ENCODE measurements around the gene ZNF652.
"Not testable (repeated sequence)": the region's sequence is repeated elsewhere in the genome, so short reads cannot be mapped to it uniquely, and the experiment has no call there.

Gene ZNF652

DNA sequence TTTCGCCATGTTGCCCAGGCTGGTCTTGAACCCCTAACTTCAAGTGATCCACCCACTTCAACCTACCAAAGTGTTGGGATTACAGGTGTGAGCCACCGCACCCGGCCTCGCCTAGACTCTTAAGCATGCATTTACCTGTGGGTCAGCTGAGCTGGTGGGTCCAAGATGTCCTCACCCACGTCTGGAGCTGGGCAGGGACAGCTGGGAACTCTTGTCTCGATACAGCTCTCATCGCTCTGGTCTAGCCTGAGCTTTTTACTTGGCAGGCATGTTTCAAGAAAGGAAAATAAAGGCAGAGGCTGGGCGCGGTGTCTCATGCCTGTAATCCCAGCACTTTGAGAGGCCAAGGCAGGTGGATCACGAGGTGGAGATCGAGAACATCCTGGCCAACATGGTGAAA is 74.6 kb downstream of the ZNF652 start:
- no peaks in the 10 kb centered on the region for H4K20me1 ChIP-seq (ENCODE audit: insufficient read depth, low read length, poor library complexity, severe bottlenecking)
- no peak overlapping the region for H2AFZ ChIP-seq (ENCODE audit: low read length)
- H3F3A ChIP-seq (ENCODE audit: low read depth): no peaks in the 10 kb centered on the region
- no peak overlapping the region for H3K9ac ChIP-seq (ENCODE audit: low read depth, low read length, poor library complexity, severe bottlenecking)
- H3K4me2 ChIP-seq (ENCODE audit: low read depth, low read length, poor library complexity, severe bottlenecking): no peak overlapping the region
- H3K4me3 ChIP-seq (ENCODE audit: low read length, poor library complexity, severe bottlenecking): no peak overlapping the region
- no peaks in the 10 kb centered on the region for H3K79me2 ChIP-seq (ENCODE audit: insufficient read depth, low read length)
- H3K4me1 ChIP-seq (ENCODE audit: insufficient read depth, low read length, poor library complexity, severe bottlenecking): peaks cover 2% of the 10 kb centered on the region
- no peaks in the 10 kb centered on the region for H3K9me3 ChIP-seq (ENCODE audit: insufficient read depth, low read depth, low read length)
- H3K27me3 ChIP-seq (ENCODE audit: insufficient read depth, low read length, poor library complexity, severe bottlenecking): no peaks in the 10 kb centered on the region
- H3K9me2 ChIP-seq (replicated peaks; ENCODE audit: low read depth, low read length): no peaks in the 10 kb centered on the region
- TF ChIP-seq, protein P1, sequence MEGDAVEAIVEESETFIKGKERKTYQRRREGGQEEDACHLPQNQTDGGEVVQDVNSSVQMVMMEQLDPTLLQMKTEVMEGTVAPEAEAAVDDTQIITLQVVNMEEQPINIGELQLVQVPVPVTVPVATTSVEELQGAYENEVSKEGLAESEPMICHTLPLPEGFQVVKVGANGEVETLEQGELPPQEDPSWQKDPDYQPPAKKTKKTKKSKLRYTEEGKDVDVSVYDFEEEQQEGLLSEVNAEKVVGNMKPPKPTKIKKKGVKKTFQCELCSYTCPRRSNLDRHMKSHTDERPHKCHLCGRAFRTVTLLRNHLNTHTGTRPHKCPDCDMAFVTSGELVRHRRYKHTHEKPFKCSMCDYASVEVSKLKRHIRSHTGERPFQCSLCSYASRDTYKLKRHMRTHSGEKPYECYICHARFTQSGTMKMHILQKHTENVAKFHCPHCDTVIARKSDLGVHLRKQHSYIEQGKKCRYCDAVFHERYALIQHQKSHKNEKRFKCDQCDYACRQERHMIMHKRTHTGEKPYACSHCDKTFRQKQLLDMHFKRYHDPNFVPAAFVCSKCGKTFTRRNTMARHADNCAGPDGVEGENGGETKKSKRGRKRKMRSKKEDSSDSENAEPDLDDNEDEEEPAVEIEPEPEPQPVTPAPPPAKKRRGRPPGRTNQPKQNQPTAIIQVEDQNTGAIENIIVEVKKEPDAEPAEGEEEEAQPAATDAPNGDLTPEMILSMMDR (conservative IDR thresholded peaks at IDR 0.05; ENCODE audit: low read length): no peak
- TF ChIP-seq EZH2phosphoT487 (IDR thresholded peaks at IDR 0.05; ENCODE audit: borderline replicate concordance): no peak
- H3K36me3 ChIP-seq (ENCODE audit: insufficient read depth, low read length): no peaks in the 10 kb centered on the region

DNA sequence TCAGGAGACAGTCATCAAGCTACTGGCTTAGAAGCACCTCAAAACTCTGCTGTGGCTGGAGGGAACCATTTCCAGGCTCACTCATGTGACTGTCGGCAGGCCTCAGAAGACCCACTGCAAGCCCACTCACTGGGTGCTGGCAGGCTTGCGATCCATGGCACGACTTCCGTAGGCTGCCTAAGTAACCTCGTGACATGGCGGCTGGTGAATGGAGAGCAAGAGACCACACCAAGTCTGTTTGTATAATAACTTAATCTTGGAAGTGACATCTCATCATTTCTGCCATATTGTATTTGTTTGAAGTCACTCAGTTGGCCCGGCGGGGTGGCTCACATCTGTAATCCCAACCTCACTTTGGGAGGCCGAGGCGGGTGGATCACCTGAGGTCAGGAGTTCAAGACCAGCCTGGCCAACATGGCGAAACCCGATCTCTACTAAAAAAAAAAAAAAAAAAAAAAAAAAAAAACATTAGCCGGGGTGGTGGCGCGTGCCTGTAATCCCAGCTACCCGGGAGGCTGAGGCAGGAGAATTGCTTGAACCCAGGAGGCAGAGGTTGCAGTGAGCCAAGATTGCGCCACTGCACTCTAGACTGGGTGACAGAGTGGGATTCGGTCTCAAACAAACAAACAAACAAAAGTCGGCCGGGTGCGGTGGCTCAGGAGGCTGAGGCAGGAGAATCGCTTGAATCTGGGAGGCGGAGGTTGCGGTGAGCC is 75.6 kb downstream of the ZNF652 start:
- not testable (repeated sequence) for H3K4me1 ChIP-seq (ENCODE audit: insufficient read depth, low read length, poor library complexity, severe bottlenecking); H3K4me2 ChIP-seq (ENCODE audit: low read depth, low read length, poor library complexity, severe bottlenecking)

DNA sequence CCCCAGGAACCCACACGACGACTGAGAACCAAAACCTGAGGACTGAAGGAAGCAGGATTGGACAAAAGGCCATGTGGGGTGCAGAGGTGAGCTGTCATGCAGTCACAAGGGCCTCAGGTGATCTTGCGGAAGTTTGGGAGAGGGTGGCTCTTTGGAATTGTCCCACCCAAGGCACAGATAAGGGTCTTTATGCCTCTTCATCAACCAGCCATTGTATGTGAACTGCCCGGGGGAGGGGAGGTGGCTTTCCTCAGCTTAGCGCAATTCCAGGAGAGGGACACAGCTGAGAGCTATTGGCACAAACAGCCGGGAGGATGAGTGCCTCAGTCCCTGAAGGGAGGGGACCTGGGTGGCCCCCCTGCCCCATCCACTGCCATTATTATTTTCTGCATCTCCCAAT is 76.3 kb downstream of the ZNF652 start:
- Histone ChIP-seq H3K9me3 (ENCODE audit: insufficient read depth, low read depth, low read length) (no peaks in the 10 kb centered on the region), H3F3A (ENCODE audit: low read depth) (no peaks in the 10 kb centered on the region), H4K20me1 (ENCODE audit: insufficient read depth, low read length, poor library complexity, severe bottlenecking) (no peaks in the 10 kb centered on the region), H3K4me1 (ENCODE audit: insufficient read depth, low read length, poor library complexity, severe bottlenecking) (no peaks in the 10 kb centered on the region), H3K36me3 (ENCODE audit: insufficient read depth, low read length) (no peaks in the 10 kb centered on the region), H3K9me2 (replicated peaks; ENCODE audit: low read depth, low read length) (no peaks in the 10 kb centered on the region), H3K79me2 (ENCODE audit: insufficient read depth, low read length) (no peaks in the 10 kb centered on the region), H3K4me2 (ENCODE audit: low read depth, low read length, poor library complexity, severe bottlenecking) (no peak overlapping the region), H3K27me3 (ENCODE audit: insufficient read depth, low read length, poor library complexity, severe bottlenecking) (no peaks in the 10 kb centered on the region), H2AFZ (ENCODE audit: low read length) (no peak overlapping the region), H3K9ac (ENCODE audit: low read depth, low read length, poor library complexity, severe bottlenecking) (no peak overlapping the region), H3K4me3 (ENCODE audit: low read length, poor library complexity, severe bottlenecking) (no peak overlapping the region)
- TF ChIP-seq, protein P1 (conservative IDR thresholded peaks at IDR 0.05; ENCODE audit: low read length): no peak
- no peak for TF ChIP-seq EZH2phosphoT487 (IDR thresholded peaks at IDR 0.05; ENCODE audit: borderline replicate concordance)

More for the DNA sequence above, 75.6 kb downstream of the ZNF652 start:
- not testable (repeated sequence) for H4K20me1 ChIP-seq (ENCODE audit: insufficient read depth, low read length, poor library complexity, severe bottlenecking); H3K27me3 ChIP-seq (ENCODE audit: insufficient read depth, low read length, poor library complexity, severe bottlenecking); H3K36me3 ChIP-seq (ENCODE audit: insufficient read depth, low read length); H2AFZ ChIP-seq (ENCODE audit: low read length); H3F3A ChIP-seq (ENCODE audit: low read depth); H3K9me3 ChIP-seq (ENCODE audit: insufficient read depth, low read depth, low read length); H3K9me2 ChIP-seq (replicated peaks; ENCODE audit: low read depth, low read length); H3K4me3 ChIP-seq (ENCODE audit: low read length, poor library complexity, severe bottlenecking); H3K9ac ChIP-seq (ENCODE audit: low read depth, low read length, poor library complexity, severe bottlenecking); H3K79me2 ChIP-seq (ENCODE audit: insufficient read depth, low read length)

DNA sequence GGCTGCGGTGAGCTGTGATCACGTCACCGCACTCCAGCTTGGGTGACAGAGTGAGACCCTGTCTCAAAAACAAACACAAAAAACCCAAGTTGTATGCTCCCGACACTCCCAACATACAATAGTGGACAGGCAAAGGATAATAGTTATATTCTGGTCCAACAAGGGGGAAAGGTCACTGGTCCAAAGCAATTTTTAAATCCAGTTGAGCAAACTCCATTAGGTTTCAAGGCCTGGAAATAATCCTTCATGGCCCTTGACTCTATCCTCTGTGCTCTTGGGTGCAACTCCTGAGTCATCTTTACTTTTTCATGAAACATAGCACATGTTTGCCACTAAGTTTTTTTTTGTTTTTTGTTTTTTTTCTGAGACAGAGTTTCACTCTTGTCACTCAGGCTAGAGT is 81.1 kb downstream of the ZNF652 start:
- Histone ChIP-seq H3K9ac (ENCODE audit: low read depth, low read length, poor library complexity, severe bottlenecking) (no peak overlapping the region), H3K9me2 (replicated peaks; ENCODE audit: low read depth, low read length) (no peaks in the 10 kb centered on the region), H3K36me3 (ENCODE audit: insufficient read depth, low read length) (no peaks in the 10 kb centered on the region), H3K27me3 (ENCODE audit: insufficient read depth, low read length, poor library complexity, severe bottlenecking) (no peaks in the 10 kb centered on the region), H3K9me3 (ENCODE audit: insufficient read depth, low read depth, low read length) (no peaks in the 10 kb centered on the region), H3F3A (ENCODE audit: low read depth) (no peaks in the 10 kb centered on the region), H2AFZ (ENCODE audit: low read length) (no peak overlapping the region), H3K4me1 (ENCODE audit: insufficient read depth, low read length, poor library complexity, severe bottlenecking) (no peaks in the 10 kb centered on the region), H3K79me2 (ENCODE audit: insufficient read depth, low read length) (no peaks in the 10 kb centered on the region), H3K4me2 (ENCODE audit: low read depth, low read length, poor library complexity, severe bottlenecking) (no peak overlapping the region), H3K4me3 (ENCODE audit: low read length, poor library complexity, severe bottlenecking) (no peak overlapping the region), H4K20me1 (ENCODE audit: insufficient read depth, low read length, poor library complexity, severe bottlenecking) (no peaks in the 10 kb centered on the region)
- TF ChIP-seq EZH2phosphoT487 (IDR thresholded peaks at IDR 0.05; ENCODE audit: borderline replicate concordance): no peak
- TF ChIP-seq, protein P1 (conservative IDR thresholded peaks at IDR 0.05; ENCODE audit: low read length): no peak

All from Loucy (cell line).